Measurements from ENCODE around the gene HOXD1. TPM values are rescaled to one million over a fixed set of nuclear protein-coding genes. Genes with fewer than 3 reads are reported as not detected.

Gene HOXD1
- total RNA-seq, 4 donors from 2014 or later: 0.11 to 0.40 TPM; not detected in 2

DNA sequence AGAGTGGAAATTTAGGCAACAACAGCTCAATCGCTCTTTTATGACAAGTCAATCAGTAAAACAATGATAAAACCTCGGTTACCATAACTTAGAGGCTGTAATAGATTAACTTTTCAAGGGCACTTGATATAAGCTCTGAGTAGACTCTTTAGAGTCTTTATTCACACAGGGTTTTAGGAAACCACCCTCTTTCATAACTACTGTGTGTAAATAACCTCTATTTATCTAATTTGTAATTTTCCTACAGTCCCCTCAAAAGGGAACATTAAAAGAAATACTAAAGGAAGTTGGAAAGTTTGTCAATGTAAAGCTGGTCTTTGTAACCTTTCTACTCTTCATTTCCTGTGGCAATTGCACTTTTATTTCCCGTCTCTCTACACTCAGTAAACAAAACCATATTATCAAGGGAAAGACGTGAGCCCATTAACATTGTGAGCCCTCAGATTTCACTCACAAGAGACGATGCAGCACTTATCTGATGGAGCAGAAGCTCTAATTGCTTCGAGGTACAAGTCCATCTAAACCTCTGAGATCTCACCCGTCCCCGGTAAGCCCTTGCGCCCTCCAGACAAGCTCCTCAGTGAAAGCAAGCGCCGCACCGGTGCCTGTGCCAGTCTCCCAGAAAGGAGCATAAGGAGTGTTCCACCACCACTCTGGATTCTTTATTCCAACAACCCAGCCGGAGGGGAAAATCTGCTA is 1.1 kb upstream of the HOXD1 start:
- H3K9me3 ChIP-seq: no peaks in the 10 kb centered on the region
- H3K27me3 ChIP-seq: peaks cover 41% of the 10 kb centered on the region
- 5 to 7% methylated on average over 11 to 13 of the region's 13 CpGs for WGBS, 2 donors
- H3K36me3 ChIP-seq: no peaks in the 10 kb centered on the region
- TF ChIP-seq CTCF (IDR thresholded peaks at IDR 0.05) (no peak), POLR2A (IDR thresholded peaks at IDR 0.05) (no peak)
- no peak for DNase-seq
- H3K4me1 ChIP-seq: peaks cover 9 to 17% of the 10 kb centered on the region in 2 donors
- H3K27ac ChIP-seq: no peak overlapping the region
- intact Hi-C loops (cut with DNase I): no loop called here
- H3K4me3 ChIP-seq (replicated peaks in 1 of 3): peak overlapping the region in 2 of 3 donors; percentile 16 to 46

GRCh38 chr2:176188774-176189680 is 559 bp downstream of the HOXD1 start:
- H3K4me3 ChIP-seq (replicated peaks in 1 of 3): peak overlapping the region in 2 of 3 donors; percentile 16 to 46
- H3K36me3 ChIP-seq: no peaks in the 10 kb centered on the region
- WGBS, 2 donors: 6 to 12% methylated on average over 20 to 29 of the region's 98 CpGs
- no peak for DNase-seq
- no peak for TF ChIP-seq CTCF (IDR thresholded peaks at IDR 0.05)
- TF ChIP-seq POLR2A (IDR thresholded peaks at IDR 0.05): no peak
- H3K4me1 ChIP-seq: peaks cover 9 to 17% of the 10 kb centered on the region in 2 donors
- H3K27ac ChIP-seq: no peak overlapping the region
- H3K27me3 ChIP-seq: peaks cover 54% of the 10 kb centered on the region
- intact Hi-C loops (cut with DNase I): no loop called here
- H3K9me3 ChIP-seq: no peaks in the 10 kb centered on the region

GRCh38 chr2:176189681-176190641 is 1.5 kb downstream of the HOXD1 start:
- no peak for TF ChIP-seq POLR2A (IDR thresholded peaks at IDR 0.05)
- no peak for TF ChIP-seq CTCF (IDR thresholded peaks at IDR 0.05)
- Histone ChIP-seq H3K27me3 (peaks cover 55% of the 10 kb centered on the region), H3K36me3 (no peaks in the 10 kb centered on the region), H3K4me1 (peaks cover 9 to 17% of the 10 kb centered on the region in 2 donors), H3K9me3 (no peaks in the 10 kb centered on the region), H3K27ac (no peak overlapping the region), H3K4me3 (replicated peaks in 1 of 3) (no peak overlapping the region)
- WGBS, 2 donors: 11 to 15% methylated on average over 27 to 28 of the region's 28 CpGs
- no peak for DNase-seq
- intact Hi-C loops (cut with DNase I): no loop called here

DNA sequence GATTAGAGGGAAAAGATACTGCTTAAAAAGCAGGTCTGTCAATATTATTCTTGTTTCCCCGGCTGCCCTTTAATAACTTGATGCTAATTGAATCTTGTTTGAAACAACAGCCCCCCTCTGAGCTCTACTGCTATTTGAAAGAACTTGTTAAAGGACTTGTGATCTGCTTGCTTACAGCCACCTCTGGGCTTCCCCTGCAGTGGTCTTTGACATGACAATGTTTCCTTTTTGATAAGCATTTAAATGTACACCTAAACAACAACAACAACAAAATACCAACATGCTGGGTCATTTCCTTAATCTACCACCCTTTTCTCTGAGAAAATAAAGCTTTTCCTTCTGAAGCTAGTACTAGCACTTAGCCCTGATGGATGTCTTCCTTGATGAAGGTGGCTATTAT is 3.9 kb downstream of the HOXD1 start:
- TF ChIP-seq POLR2A (IDR thresholded peaks at IDR 0.05) (no peak), CTCF (IDR thresholded peaks at IDR 0.05) (no peak)
- H3K27me3 ChIP-seq: peaks cover 55% of the 10 kb centered on the region
- no peak overlapping the region for H3K27ac ChIP-seq
- no peaks in the 10 kb centered on the region for H3K9me3 ChIP-seq
- H3K36me3 ChIP-seq: no peaks in the 10 kb centered on the region
- intact Hi-C loops (cut with DNase I): no loop called here
- 20 to 28% methylated on average over 1 of the region's 1 CpG for WGBS, 2 donors
- no peak overlapping the region for H3K4me3 ChIP-seq (replicated peaks in 1 of 3)
- H3K4me1 ChIP-seq: peaks cover 9 to 17% of the 10 kb centered on the region in 2 donors
- no peak for DNase-seq

Data from thyroid gland (tissue), 4 donors.